B cell (primary cell): ENCODE measurements around the gene GATM. TPM values are rescaled to one million over a fixed set of nuclear protein-coding genes. Genes with fewer than 3 reads are reported as not detected.
A peak's percentile ranks its signal among the peaks of the same experiment; 100 is the strongest.

Source experiments
- ATAC-seq: fragments of 200-7000 bp; cut with Tn5 transposase; one replicate; pipeline ENCODE4 v1.10.0; 2021; ENCODE audit warnings: low read depth, mild to moderate bottlenecking, moderate number of reproducible peaks, moderate library complexity
- CTCF ChIA-PET: fragments of 350-600 bp; sonication (Branson Sonifier 250); formaldehyde crosslinking; loops from one replicate; lab custom pipeline; 2021; ENCODE audit warnings: antibody characterized with exemption, inconsistent platforms; lab: Charles Lee
- POLR2A ChIA-PET: fragments of 350-600 bp; sonication (Branson Sonifier 250); formaldehyde crosslinking; loops from one replicate; lab custom pipeline; 2021; ENCODE audit warnings: antibody characterized with exemption; lab: Charles Lee
- DNase-seq: peaks from one replicate; pipeline ENCODE4 v3.0.0; 2013
- H2AFZ ChIP-seq: 2 replicates; pipeline ENCODE4 v1.6.1; 2012; ENCODE audit warnings: mild to moderate bottlenecking, low read depth, low read length; ENCODE audit not compliant: insufficient read depth, poor library complexity, severe bottlenecking
- H3K27ac ChIP-seq, 2 donors: 1 replicate in 1 of 2; 2 replicates in 1 of 2; pipeline ENCODE4 v1.5.1; 2012 to 2013; ENCODE audit warnings: low read length in 2 of 2, mild to moderate bottlenecking in 2 of 2, moderate library complexity in 1 of 2
- H3K27me3 ChIP-seq, 4 experiments: fragments of 200-600 bp in 1 of 4; sonication (generic) in 1 of 4; replicated peaks in 1 of 4; 1 replicate in 2 of 4; 2 replicates in 2 of 4; pipeline versions ENCODE4 v1.6.1 to v1.7.0; 2013 to 2016; ENCODE audit warnings: low read length in 3 of 4, mild to moderate bottlenecking in 2 of 4, mixed read lengths in 1 of 4, moderate library complexity in 1 of 4; ENCODE audit not compliant: insufficient read depth in 4 of 4, control insufficient read depth in 3 of 4; ENCODE audit errors: control extremely low read depth in 1 of 4
- H3K36me3 ChIP-seq, 2 experiments: replicated peaks in 1 of 2; 1 replicate in 1 of 2; 2 replicates in 1 of 2; pipeline versions ENCODE4 v1.6.1 to v1.7.1; 2013; ENCODE audit warnings: low read length in 1 of 2; ENCODE audit not compliant: insufficient read depth in 2 of 2, control insufficient read depth in 1 of 2; ENCODE audit errors: control extremely low read depth in 1 of 2, extremely low read depth in 1 of 2
- H3K4me1 ChIP-seq, 2 donors: fragments of 200-600 bp in 1 of 2; sonication (generic) in 1 of 2; 1 replicate in 1 of 2; 2 replicates in 1 of 2; pipeline versions ENCODE4 v1.5.1 to v1.6.1; 2013 to 2017; ENCODE audit warnings: low read length in 2 of 2; ENCODE audit not compliant: control insufficient read depth in 2 of 2, insufficient read depth in 2 of 2
- H3K4me2 ChIP-seq: replicated peaks from 2 replicates; pipeline ENCODE3; 2012; ENCODE audit warnings: mild to moderate bottlenecking, low read depth, low read length; ENCODE audit not compliant: poor library complexity, severe bottlenecking
- H3K4me3 ChIP-seq, 5 experiments: fragments of 200-600 bp in 1 of 5; sonication (generic) in 1 of 5; 1 replicate in 3 of 5; 2 replicates in 2 of 5; pipeline versions ENCODE4 v1.5.1 to v1.7.0; 2011 to 2016; ENCODE audit warnings: low read length in 4 of 5, mild to moderate bottlenecking in 4 of 5, low read depth in 2 of 5, control low read depth in 1 of 5, moderate library complexity in 1 of 5; ENCODE audit not compliant: insufficient read depth in 1 of 5; ENCODE audit errors: control extremely low read depth in 1 of 5, extremely low read depth in 1 of 5
- H3K79me2 ChIP-seq: fragments of 200-600 bp; sonication (generic); one replicate; pipeline ENCODE4 v1.6.0; 2016; ENCODE audit warnings: low read length; ENCODE audit not compliant: control insufficient read depth, insufficient read depth
- H3K9ac ChIP-seq: fragments of 200-600 bp; sonication (generic); 2 replicates; pipeline ENCODE4 v1.6.1; 2017; ENCODE audit warnings: mild to moderate bottlenecking, low read length, moderate library complexity
- H3K9me3 ChIP-seq, 3 donors: one replicate each; pipeline versions ENCODE4 v1.6.1 to v1.7.1; 2013; ENCODE audit warnings: low read length in 2 of 3; ENCODE audit not compliant: control insufficient read depth in 2 of 3, insufficient read depth in 1 of 3; ENCODE audit errors: control extremely low read depth in 1 of 3
- H4K20me1 ChIP-seq: 2 replicates; pipeline ENCODE4 v1.6.0; 2012; ENCODE audit warnings: mild to moderate bottlenecking, low read length; ENCODE audit not compliant: insufficient read depth, control insufficient read depth, poor library complexity, severe bottlenecking
- H3K27ac Mint-ChIP-seq: one replicate; pipeline ENCODE4 v1.8.0; 2021; ENCODE audit warnings: mixed read lengths
- H3K27me3 Mint-ChIP-seq: one replicate; pipeline ENCODE4 v1.8.0; 2021; ENCODE audit warnings: mixed read lengths
- H3K4me1 Mint-ChIP-seq: one replicate; pipeline ENCODE4 v1.8.0; 2021; ENCODE audit warnings: mixed read lengths
- H3K4me3 Mint-ChIP-seq: one replicate; pipeline ENCODE4 v1.8.0; 2021; ENCODE audit warnings: mixed read lengths
- H3K9me3 Mint-ChIP-seq: one replicate; pipeline ENCODE4 v1.8.0; 2022; ENCODE audit warnings: mixed read lengths; ENCODE audit not compliant: insufficient read depth
- CTCF ChIP-seq: fragments of 200-600 bp; IDR thresholded peaks from one replicate; pipeline ENCODE4 v1.8.0; 2022; ENCODE audit warnings: antibody characterized with exemption, mild to moderate bottlenecking
- EZH2 ChIP-seq: IDR thresholded peaks from 2 replicates; pipeline ENCODE4 v1.6.1; 2012; ENCODE audit warnings: borderline replicate concordance, low read depth, mild to moderate bottlenecking, moderate library complexity, low read length; ENCODE audit not compliant: insufficient read depth, poor library complexity, severe bottlenecking
- WGBS: methylation state at CpG from one replicate; pipeline ENCODE4 v1.1.5; 2013; ENCODE audit warnings: missing lambda C conversion rate; ENCODE audit not compliant: insufficient coverage; 5-methylcytosine and 5-hydroxymethylcytosine counted together
- intact Hi-C: fragments of 100-400 bp; cut with micrococcal nuclease; formaldehyde crosslinking; loops from one replicate; pipeline ENCODE4 v1.10.0; 2022
- polyA plus RNA-seq: library from polyadenylated mRNA; depleted of rRNA; stranded (reverse); fragments of >200 nt; gene quantifications from 2 replicates; pipeline ENCODE4 v1.2.3, GENCODE V29; 2012
- total RNA-seq, 2 donors: library from RNA; stranded (reverse); fragments of 120-200 nt in 1 of 2; gene quantifications; 1 replicate in 1 of 2; 2 replicates in 1 of 2; pipeline versions ENCODE4 v1.2.3 to v1.2.4, GENCODE V29; 2013 to 2022

The GATM gene
- total and polyA plus RNA-seq, 2 donors (not counting 1 experiment from before 2014, with no cell fraction given), result 9.6 to 18.2 TPM

- WGBS, result under 1% methylated on average over 84 of the region's 84 CpGs
- peak overlapping the region; percentile 62 to 89 (median 86) for H3K4me3 ChIP-seq
- H2AFZ ChIP-seq, result peak overlapping the region; percentile 98
- ATAC-seq, result peak; percentile 91
- H4K20me1 ChIP-seq, result peaks cover 19% of the 10 kb centered on the region
- H3K79me2 ChIP-seq, result peaks cover 39% of the 10 kb centered on the region
- H3K4me2 ChIP-seq, result peak overlapping the region; percentile 86
- H3K4me1 ChIP-seq, result peaks cover 22% of the 10 kb centered on the region in 2 donors
- Mint-ChIP-seq H3K9me3 (no peaks in the 10 kb centered on the region), H3K4me3 (peak overlapping the region; percentile 96), H3K27me3 (no peaks in the 10 kb centered on the region), H3K4me1 (peaks cover 37% of the 10 kb centered on the region), H3K27ac (peak overlapping the region; percentile 97)
- no peaks in the 10 kb centered on the region for H3K27me3 ChIP-seq
- ChIA-PET CTCF (interaction anchor here (0.9 to 10.4 kb wide), 26 partner anchors 10 to 366 kb away, joined by 3 to 128 read pairs (median 6); partner anchors contain the start of genes BLOC1S6 and SQOR), POLR2A (interaction anchor here (1.0 to 3.1 kb wide), 7 partner anchors 10 to 214 kb away, joined by 3 to 24 read pairs (median 4); partner anchors contain the start of genes BLOC1S6 and SHF)
- TF ChIP-seq EZH2 (no peak), CTCF (no peak)
- no peaks in the 10 kb centered on the region for H3K9me3 ChIP-seq
- peak; percentile 98 for DNase-seq
- H3K27ac ChIP-seq, result peak overlapping the region; percentile 88 to 95
- H3K9ac ChIP-seq, result peak overlapping the region; percentile 68
- H3K36me3 ChIP-seq, result peaks cover 14 to 17% of the 10 kb centered on the region in 2 experiments
- intact Hi-C loops, result loop anchor here (1.0 to 10.0 kb wide), 12 partner anchors 10 to 1118 kb away; partner anchors contain the start of genes BLOC1S6, CTDSPL2, GATM and GOLM2
Observed at GRCh38 chr15:45402162-45402954, 24.0 kb upstream of the GATM start.
